ENCODE measurements around the gene CLIC3.

CLIC3 gene

GRCh38 chr9:136965771-136966484 is 30.4 kb downstream of the CLIC3 start:
- H3K4me2 ChIP-seq (ENCODE audit: low read depth, low read length) = no peak overlapping the region
- no peak overlapping the region for H3K9ac ChIP-seq (ENCODE audit: low read length)
- H3K4me3 ChIP-seq (ENCODE audit: low read length) = no peak overlapping the region
- no peak for TF ChIP-seq EZH2 (optimal IDR thresholded peaks at IDR 0.05; ENCODE audit: low read depth, low read length)
- TF ChIP-seq CTCF (IDR thresholded peaks at IDR 0.05; ENCODE audit: low read length) = no peak
- no peak for TF ChIP-seq EZH2phosphoT487 (IDR thresholded peaks at IDR 0.05; ENCODE audit: low read length)
- peak; percentile 21 for DNase-seq
- no peak overlapping the region for H3K27ac ChIP-seq (ENCODE audit: low read length)
- no peaks in the 10 kb centered on the region for H3K9me2 ChIP-seq (replicated peaks; ENCODE audit: insufficient read depth, low read length)
- H2AFZ ChIP-seq (ENCODE audit: low read length) = no peak overlapping the region
- no peaks in the 10 kb centered on the region for H4K20me1 ChIP-seq (ENCODE audit: insufficient read depth, low read length)
- peaks cover 72% of the 10 kb centered on the region for H3K27me3 ChIP-seq (replicated peaks; ENCODE audit: insufficient read depth, low read length)
- H3F3A ChIP-seq (ENCODE audit: insufficient read depth, low read length) = no peaks in the 10 kb centered on the region
- H3K36me3 ChIP-seq (replicated peaks; ENCODE audit: insufficient read depth, low read length) = no peaks in the 10 kb centered on the region
- H3K9me3 ChIP-seq (replicated peaks; ENCODE audit: insufficient read depth, low read length) = no peaks in the 10 kb centered on the region
- no peaks in the 10 kb centered on the region for H3K4me1 ChIP-seq (ENCODE audit: low read length)
- no peaks in the 10 kb centered on the region for H3K79me2 ChIP-seq (ENCODE audit: low read length)

- no peak overlapping the region for H3K4me3 ChIP-seq (ENCODE audit: low read length)
Observed at GRCh38 chr9:136964833-136965422, 31.4 kb downstream of the CLIC3 start.

GRCh38 chr9:136964171-136964689 is 32.1 kb downstream of the CLIC3 start:
- Histone ChIP-seq H3K9ac (ENCODE audit: low read length) (no peak overlapping the region), H3K4me1 (ENCODE audit: low read length) (no peaks in the 10 kb centered on the region), H3K27me3 (replicated peaks; ENCODE audit: insufficient read depth, low read length) (peaks cover 70% of the 10 kb centered on the region), H4K20me1 (ENCODE audit: insufficient read depth, low read length) (no peaks in the 10 kb centered on the region), H2AFZ (ENCODE audit: low read length) (no peak overlapping the region), H3K4me2 (ENCODE audit: low read depth, low read length) (peak overlapping the region; percentile 14; the same call in 1 of the 2 replicates), H3K4me3 (ENCODE audit: low read length) (no peak overlapping the region), H3K79me2 (ENCODE audit: low read length) (no peaks in the 10 kb centered on the region), H3K27ac (ENCODE audit: low read length) (no peak overlapping the region), H3K9me3 (replicated peaks; ENCODE audit: insufficient read depth, low read length) (no peaks in the 10 kb centered on the region), H3F3A (ENCODE audit: insufficient read depth, low read length) (no peaks in the 10 kb centered on the region), H3K36me3 (replicated peaks; ENCODE audit: insufficient read depth, low read length) (no peaks in the 10 kb centered on the region), H3K9me2 (replicated peaks; ENCODE audit: insufficient read depth, low read length) (no peaks in the 10 kb centered on the region)
- TF ChIP-seq EZH2phosphoT487 (IDR thresholded peaks at IDR 0.05; ENCODE audit: low read length) (no peak), CTCF (IDR thresholded peaks at IDR 0.05; ENCODE audit: low read length) (no peak), EZH2 (optimal IDR thresholded peaks at IDR 0.05; ENCODE audit: low read depth, low read length) (no peak)
- no peak for DNase-seq

More at GRCh38 chr9:136964833-136965422, 31.4 kb downstream of the CLIC3 start:
- no peak overlapping the region for H3K27ac ChIP-seq (ENCODE audit: low read length)
- peaks cover 68% of the 10 kb centered on the region for H3K27me3 ChIP-seq (replicated peaks; ENCODE audit: insufficient read depth, low read length)
- H3F3A ChIP-seq (ENCODE audit: insufficient read depth, low read length) = no peaks in the 10 kb centered on the region
- H3K4me1 ChIP-seq (ENCODE audit: low read length) = no peaks in the 10 kb centered on the region
- peak overlapping the region; percentile 14; the same call in 1 of the 2 replicates for H3K4me2 ChIP-seq (ENCODE audit: low read depth, low read length)
- H2AFZ ChIP-seq (ENCODE audit: low read length) = no peak overlapping the region
- H3K9me2 ChIP-seq (replicated peaks; ENCODE audit: insufficient read depth, low read length) = no peaks in the 10 kb centered on the region
- H3K79me2 ChIP-seq (ENCODE audit: low read length) = no peaks in the 10 kb centered on the region
- no peaks in the 10 kb centered on the region for H3K36me3 ChIP-seq (replicated peaks; ENCODE audit: insufficient read depth, low read length)
- no peaks in the 10 kb centered on the region for H4K20me1 ChIP-seq (ENCODE audit: insufficient read depth, low read length)
- no peak overlapping the region for H3K9ac ChIP-seq (ENCODE audit: low read length)
- no peaks in the 10 kb centered on the region for H3K9me3 ChIP-seq (replicated peaks; ENCODE audit: insufficient read depth, low read length)
- no peak for DNase-seq
- TF ChIP-seq EZH2phosphoT487 (IDR thresholded peaks at IDR 0.05; ENCODE audit: low read length) = no peak
- TF ChIP-seq EZH2 (optimal IDR thresholded peaks at IDR 0.05; ENCODE audit: low read depth, low read length) = no peak
- no peak for TF ChIP-seq CTCF (IDR thresholded peaks at IDR 0.05; ENCODE audit: low read length)
